A204.1 (cell line): ENCODE results near the gene NFKBIZ.
"Not testable (repeated sequence)": the region's sequence is repeated elsewhere in the genome, so short reads cannot be mapped to it uniquely, and the experiment has no call there.

Source experiments
- FAIRE-seq: peaks from 2 replicates; lab custom pipeline; 2012; peaks lifted over from hg19 to GRCh38; lab: Jason Lieb, UNC

NFKBIZ gene

GRCh38 chr3:101876142-101876541 lies 26.8 kb downstream of the NFKBIZ start:
- FAIRE-seq = no peak

- no peak for FAIRE-seq
These were observed 29.3 kb downstream of the NFKBIZ start for GRCh38 chr3:101878589-101878988.

- FAIRE-seq = no peak
These were observed 29.8 kb downstream of the NFKBIZ start for GRCh38 chr3:101879102-101879501.

GRCh38 chr3:101879623-101880284 lies 30.4 kb downstream of the NFKBIZ start:
- no peak for FAIRE-seq

- FAIRE-seq = no peak
These were observed 35.5 kb downstream of the NFKBIZ start for GRCh38 chr3:101884776-101885175.

- FAIRE-seq = not testable (repeated sequence)
These were observed 36.3 kb downstream of the NFKBIZ start for GRCh38 chr3:101885584-101885983.

- no peak for FAIRE-seq
These were observed 37.3 kb downstream of the NFKBIZ start for GRCh38 chr3:101886626-101887025.

- no peak for FAIRE-seq
These were observed 39.3 kb downstream of the NFKBIZ start for GRCh38 chr3:101888653-101889052.

GRCh38 chr3:101890716-101891115 lies 41.4 kb downstream of the NFKBIZ start:
- no peak for FAIRE-seq

GRCh38 chr3:101892648-101893047 lies 43.3 kb downstream of the NFKBIZ start:
- FAIRE-seq = no peak

- FAIRE-seq = no peak
These were observed 46.9 kb downstream of the NFKBIZ start for GRCh38 chr3:101896083-101896757.

GRCh38 chr3:101897013-101897412 lies 47.7 kb downstream of the NFKBIZ start:
- no peak for FAIRE-seq

- FAIRE-seq = peak; percentile 14
These were observed 48.7 kb downstream of the NFKBIZ start for GRCh38 chr3:101898039-101898438.

- FAIRE-seq = no peak
These were observed 49.4 kb downstream of the NFKBIZ start for GRCh38 chr3:101898752-101899169.

- no peak for FAIRE-seq
These were observed 51.0 kb downstream of the NFKBIZ start for GRCh38 chr3:101900316-101900715.

GRCh38 chr3:101900736-101901135 lies 51.4 kb downstream of the NFKBIZ start:
- no peak for FAIRE-seq

- no peak for FAIRE-seq
These were observed 52.7 kb downstream of the NFKBIZ start for GRCh38 chr3:101902041-101902440.

GRCh38 chr3:101903451-101903871 lies 54.1 kb downstream of the NFKBIZ start:
- no peak for FAIRE-seq

GRCh38 chr3:101905573-101905972 lies 56.3 kb downstream of the NFKBIZ start:
- FAIRE-seq = not testable (repeated sequence)
